Keratinocyte (primary cell): ENCODE measurements around the gene KIF17. TPM values are rescaled to one million over a fixed set of nuclear protein-coding genes. Genes with fewer than 3 reads are reported as not detected.

Experiments used
- DNase-seq: peaks from one replicate; pipeline ENCODE4 v3.0.0-alpha.2; 2011; ENCODE audit warnings: low read depth, missing footprints, low spot score
- FAIRE-seq: peaks from 2 replicates; lab custom pipeline; 2011; peaks lifted over from hg19 to GRCh38; lab: Jason Lieb, UNC
- H2AFZ ChIP-seq: 2 replicates; pipeline ENCODE4 v1.6.0; 2012; ENCODE audit warnings: low read length, control low read depth, inconsistent platforms; ENCODE audit not compliant: control insufficient read depth
- H3K27ac ChIP-seq: 2 replicates; pipeline ENCODE4 v1.5.1; 2011; ENCODE audit warnings: low read length; ENCODE audit not compliant: control insufficient read depth, insufficient read depth
- H3K27me3 ChIP-seq: 3 replicates; pipeline ENCODE4 v1.6.0; 2011; ENCODE audit warnings: low read length; ENCODE audit not compliant: control insufficient read depth, insufficient read depth; ENCODE audit errors: extremely low read depth
- H3K36me3 ChIP-seq, 2 experiments: 2 replicates in 1 of 2; 3 replicates in 1 of 2; pipeline ENCODE4 v1.5.1; 2011; ENCODE audit warnings: low read length in 2 of 2, mild to moderate bottlenecking in 1 of 2; ENCODE audit not compliant: control insufficient read depth in 2 of 2, insufficient read depth in 2 of 2; ENCODE audit errors: extremely low read depth in 1 of 2
- H3K4me1 ChIP-seq: 3 replicates; pipeline ENCODE4 v1.5.1; 2011; ENCODE audit warnings: low read length; ENCODE audit not compliant: control insufficient read depth, insufficient read depth; ENCODE audit errors: extremely low read depth
- H3K4me2 ChIP-seq: 3 replicates; pipeline ENCODE4 v1.6.0; 2011; ENCODE audit warnings: low read depth, low read length; ENCODE audit not compliant: control insufficient read depth, insufficient read depth; ENCODE audit errors: extremely low read depth
- H3K4me3 ChIP-seq, 3 experiments: fragments of 200-600 bp in 1 of 3; sonication (generic) in 1 of 3; 2 replicates in 2 of 3; 3 replicates in 1 of 3; pipeline ENCODE4 v1.5.1; 2011 to 2016; ENCODE audit warnings: low read length in 3 of 3, mild to moderate bottlenecking in 3 of 3, control low read depth in 2 of 3, inconsistent platforms in 1 of 3, low read depth in 1 of 3, mixed read lengths in 1 of 3, mixed run types in 1 of 3, moderate library complexity in 1 of 3; ENCODE audit not compliant: control insufficient read depth in 2 of 3, insufficient read depth in 2 of 3; ENCODE audit errors: extremely low read depth in 1 of 3
- H3K79me2 ChIP-seq: 2 replicates; pipeline ENCODE4 v1.6.0; 2012; ENCODE audit warnings: low read length; ENCODE audit not compliant: control insufficient read depth, insufficient read depth
- H3K9ac ChIP-seq: 3 replicates; pipeline ENCODE4 v1.6.0; 2011; ENCODE audit warnings: low read length; ENCODE audit not compliant: control insufficient read depth, insufficient read depth; ENCODE audit errors: extremely low read depth
- H3K9me1 ChIP-seq: 3 replicates; pipeline ENCODE4 v1.6.0; 2011; ENCODE audit warnings: low read length; ENCODE audit not compliant: control insufficient read depth, insufficient read depth; ENCODE audit errors: extremely low read depth
- H3K9me3 ChIP-seq: 2 replicates; pipeline ENCODE4 v1.5.1; 2012; ENCODE audit warnings: low read depth, low read length; ENCODE audit not compliant: control insufficient read depth
- H4K20me1 ChIP-seq: 3 replicates; pipeline ENCODE4 v1.6.0; 2011; ENCODE audit warnings: low read length; ENCODE audit not compliant: control insufficient read depth, insufficient read depth; ENCODE audit errors: extremely low read depth
- EZH2 ChIP-seq: IDR thresholded peaks from one replicate; pipeline ENCODE4 v1.6.1; 2012; ENCODE audit warnings: inconsistent platforms, mild to moderate bottlenecking, low read length, moderate library complexity
- dilution Hi-C: fragments of 300-500 bp; cut with MboI; formaldehyde crosslinking; loops from one replicate; pipeline ENCODE4 v1.7.0; 2020; ENCODE audit warnings: low sequenced_read_pairs; ENCODE audit not compliant: extremely low pct_ligation_motif_present
- polyA plus RNA-seq, 5 experiments: library from polyadenylated mRNA; depleted of rRNA in 3 of 5; stranded (reverse) in 3 of 5; stranded (forward) in 1 of 5; unstranded in 1 of 5; fragments of >200 nt; gene quantifications; 1 replicate in 1 of 5; 2 replicates in 3 of 5; 3 replicates in 1 of 5; pipeline versions ENCODE4 v1.2.1 to v1.2.3, GENCODE V29; 2011 to 2012; ENCODE audit warnings: missing spikeins in 2 of 5, low read depth in 1 of 5, low replicate concordance in 1 of 5
- TF ChIP-seq, protein P1 (sequence below), 3 experiments: IDR thresholded peaks in 1 of 3; conservative IDR thresholded peaks in 1 of 3; optimal IDR thresholded peaks in 1 of 3; 2 replicates in 2 of 3; 3 replicates in 1 of 3; pipeline versions ENCODE3 to v1.5.1; 2011; ENCODE audit warnings: low read length in 3 of 3, mild to moderate bottlenecking in 3 of 3, moderate library complexity in 2 of 3, control low read depth in 1 of 3, inconsistent platforms in 1 of 3; ENCODE audit not compliant: insufficient read depth in 2 of 3; ENCODE audit errors: extremely low read depth in 1 of 3

Gene KIF17
- polyA plus RNA-seq, 1 donor (not counting 4 experiments of a cell fraction or from before 2014, with no cell fraction given): 0.90 TPM

GRCh38 chr1:20633190-20634064, 84.4 kb downstream of the KIF17 start, which contains the start of gene PINK1:
PINK1 (plus strand) TSS chr1:20633458; CDS start chr1:20633549, 91 bp downstream.
- Histone ChIP-seq H3K27ac (peak within 1 kb of the TSS; percentile 65), H3K79me2 (no peaks in the 10 kb centered on the region), H3K9me1 (no peaks in the 10 kb centered on the region), H3K9ac (peak within 1 kb of the TSS; percentile 89), H4K20me1 (no peaks in the 10 kb centered on the region), H3K36me3 (peaks cover 0 to 3% of the 10 kb centered on the region in 2 experiments), H3K4me3 (peak within 1 kb of the TSS; percentile 66 to 73 (median 72)), H3K9me3 (no peaks in the 10 kb centered on the region), H3K4me2 (peak within 1 kb of the TSS; percentile 93), H3K4me1 (peaks cover 13% of the 10 kb centered on the region), H3K27me3 (no peaks in the 10 kb centered on the region), H2AFZ (peak within 1 kb of the TSS; percentile 65)
- dilution Hi-C loops: no loop called here
- FAIRE-seq: no peak
- TF ChIP-seq EZH2: no peak
- TF ChIP-seq, protein P1, sequence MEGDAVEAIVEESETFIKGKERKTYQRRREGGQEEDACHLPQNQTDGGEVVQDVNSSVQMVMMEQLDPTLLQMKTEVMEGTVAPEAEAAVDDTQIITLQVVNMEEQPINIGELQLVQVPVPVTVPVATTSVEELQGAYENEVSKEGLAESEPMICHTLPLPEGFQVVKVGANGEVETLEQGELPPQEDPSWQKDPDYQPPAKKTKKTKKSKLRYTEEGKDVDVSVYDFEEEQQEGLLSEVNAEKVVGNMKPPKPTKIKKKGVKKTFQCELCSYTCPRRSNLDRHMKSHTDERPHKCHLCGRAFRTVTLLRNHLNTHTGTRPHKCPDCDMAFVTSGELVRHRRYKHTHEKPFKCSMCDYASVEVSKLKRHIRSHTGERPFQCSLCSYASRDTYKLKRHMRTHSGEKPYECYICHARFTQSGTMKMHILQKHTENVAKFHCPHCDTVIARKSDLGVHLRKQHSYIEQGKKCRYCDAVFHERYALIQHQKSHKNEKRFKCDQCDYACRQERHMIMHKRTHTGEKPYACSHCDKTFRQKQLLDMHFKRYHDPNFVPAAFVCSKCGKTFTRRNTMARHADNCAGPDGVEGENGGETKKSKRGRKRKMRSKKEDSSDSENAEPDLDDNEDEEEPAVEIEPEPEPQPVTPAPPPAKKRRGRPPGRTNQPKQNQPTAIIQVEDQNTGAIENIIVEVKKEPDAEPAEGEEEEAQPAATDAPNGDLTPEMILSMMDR (optimal IDR thresholded peaks at IDR 0.05 in 1 of 3, IDR thresholded peaks at IDR 0.05 in 1 of 3, conservative IDR thresholded peaks at IDR 0.05 in 1 of 3; ENCODE audit: extremely low read depth in 1 of 3, insufficient read depth in 2 of 3, low read length in 3 of 3): peak; percentile 92 to 95 (median 92)
- no peak for DNase-seq

GRCh38 chr1:20632386-20632785, 85.4 kb downstream of the KIF17 start:
- no peaks in the 10 kb centered on the region for H4K20me1 ChIP-seq
- no peak overlapping the region for H3K27ac ChIP-seq
- peaks cover 13% of the 10 kb centered on the region for H3K4me1 ChIP-seq
- no peak overlapping the region for H3K4me3 ChIP-seq
- DNase-seq (no peak), FAIRE-seq (no peak)
- H3K9me3 ChIP-seq: no peaks in the 10 kb centered on the region
- H3K9ac ChIP-seq: no peak overlapping the region
- no peak for TF ChIP-seq EZH2
- TF ChIP-seq, protein P1 (optimal IDR thresholded peaks at IDR 0.05 in 1 of 3, IDR thresholded peaks at IDR 0.05 in 1 of 3, conservative IDR thresholded peaks at IDR 0.05 in 1 of 3; ENCODE audit: extremely low read depth in 1 of 3, insufficient read depth in 2 of 3, low read length in 3 of 3): no peak
- no peaks in the 10 kb centered on the region for H3K36me3 ChIP-seq
- H2AFZ ChIP-seq: no peak overlapping the region
- H3K4me2 ChIP-seq: no peak overlapping the region
- H3K9me1 ChIP-seq: no peaks in the 10 kb centered on the region
- no peaks in the 10 kb centered on the region for H3K79me2 ChIP-seq
- H3K27me3 ChIP-seq: no peaks in the 10 kb centered on the region
- dilution Hi-C loops: no loop called here
